Esophagus muscularis mucosa (tissue), 3 donors: Measurements from ENCODE around the gene CHDH.

Experiments used
- CTCF ChIP-seq, 3 experiments: fragments of 200-600 bp in 2 of 3; fragments of 450-650 bp in 1 of 3; sonication (generic) in 2 of 3; IDR thresholded peaks; one replicate each; pipeline ENCODE4 v1.5.1; 2017 to 2019; ENCODE audit warnings: antibody characterized with exemption in 3 of 3, mild to moderate bottlenecking in 2 of 3, moderate library complexity in 1 of 3
- POLR2A ChIP-seq: fragments of 450-650 bp; IDR thresholded peaks from one replicate; pipeline ENCODE4 v1.6.1; 2017; ENCODE audit warnings: antibody characterized with exemption, moderate library complexity, mild to moderate bottlenecking, low read depth

- no peak for TF ChIP-seq POLR2A
- TF ChIP-seq CTCF (IDR thresholded peaks at IDR 0.05) = no peak
Measured at GRCh38 chr3:53836084-53836872, 9.9 kb downstream of the CHDH start.
